ENCODE measurements around the gene FUT8.

DNA sequence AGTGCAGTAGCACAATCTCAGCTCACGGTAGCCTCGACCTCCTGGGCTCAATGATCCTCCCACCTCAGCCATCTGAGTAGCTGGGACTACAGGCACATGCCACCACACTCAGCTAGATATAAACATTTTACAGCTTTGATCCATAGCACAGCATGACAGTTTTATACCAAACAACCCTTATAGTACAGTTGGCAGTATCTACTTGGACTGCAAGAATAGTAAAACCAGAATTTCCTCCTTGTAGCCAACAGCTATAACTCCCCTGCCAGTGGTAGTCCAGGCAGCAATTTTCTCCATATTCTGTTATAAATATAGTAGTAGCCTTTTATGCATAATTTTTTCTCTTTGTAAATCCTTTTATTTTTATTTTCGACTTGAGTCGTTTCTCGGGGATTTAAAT lies 317.0 kb downstream of the FUT8 start:
- TF ChIP-seq CTCF (IDR thresholded peaks at IDR 0.05) (no peak), POLR2A (IDR thresholded peaks at IDR 0.05) (no peak), POLR2AphosphoS5 (IDR thresholded peaks at IDR 0.05) (no peak)

Data from suprapubic skin (tissue), 4 donors.